Erythroblast (primary cell): Measurements from ENCODE around the gene RENBP.

Experiments
- GATA1 ChIP-seq: IDR thresholded peaks from 2 replicates; pipeline ENCODE4 v1.6.1; 2011; ENCODE audit warnings: low read depth, mild to moderate bottlenecking, control low read depth, low read length, moderate library complexity
- POLR2A ChIP-seq: IDR thresholded peaks from 2 replicates; pipeline ENCODE4 v1.6.1; 2011; ENCODE audit warnings: mild to moderate bottlenecking, low read length

- TF ChIP-seq POLR2A (no peak), GATA1 (no peak)
These were observed 57.5 kb downstream of the RENBP start for GRCh38 chrX:153886915-153887314.
